Stimulated activated CD8-positive, alpha-beta memory T cell treated with anti-CD3 and anti-CD28 coated beads, Interleukin-4, amount 100 ng/mL, for 24 hours (primary cell): ENCODE measurements around the gene LRRC14B.
A peak's percentile ranks its signal among the peaks of the same experiment; 100 is the strongest.
"Not testable (repeated sequence)": the region's sequence is repeated elsewhere in the genome, so short reads cannot be mapped to it uniquely, and the experiment has no call there.

ENCODE experiments used
- DNase-seq: peaks from one replicate; pipeline ENCODE4 v3.0.0-alpha.2; 2020; ENCODE audit warnings: low read depth

LRRC14B gene

GRCh38 chr5:207599-207998 lies 16.3 kb downstream of the LRRC14B start:
- DNase-seq = no peak

GRCh38 chr5:208449-209114 lies 17.3 kb downstream of the LRRC14B start:
- DNase-seq = no peak

GRCh38 chr5:213803-214395 lies 22.6 kb downstream of the LRRC14B start:
- DNase-seq = no peak

GRCh38 chr5:215256-215655 lies 24.0 kb downstream of the LRRC14B start:
- not testable (repeated sequence) for DNase-seq

- DNase-seq = not testable (repeated sequence)
Measured at GRCh38 chr5:216076-216475, 24.8 kb downstream of the LRRC14B start.

GRCh38 chr5:217494-218456 lies 26.5 kb downstream of the LRRC14B start, which contains the start of the genes CCDC127 and SDHA:
Gene CCDC127 (minus strand): TSS chr5:218153. CDS start chr5:216849, 1,304 bp downstream.
Gene SDHA (plus strand): TSS chr5:218320. CDS start chr5:218356, 36 bp downstream.
- DNase-seq = peak; percentile 97

- DNase-seq = no peak
Measured at GRCh38 chr5:218457-219291, 27.4 kb downstream of the LRRC14B start.

- no peak for DNase-seq
Measured at GRCh38 chr5:219460-219863, 28.2 kb downstream of the LRRC14B start.

GRCh38 chr5:219991-220390 lies 28.7 kb downstream of the LRRC14B start:
- no peak for DNase-seq

GRCh38 chr5:222951-223715 lies 31.8 kb downstream of the LRRC14B start:
- DNase-seq = not testable (repeated sequence)

GRCh38 chr5:223791-224190 lies 32.5 kb downstream of the LRRC14B start:
- no peak for DNase-seq

- DNase-seq = no peak
Measured at GRCh38 chr5:225334-225733, 34.0 kb downstream of the LRRC14B start.

- not testable (repeated sequence) for DNase-seq
Measured at GRCh38 chr5:227375-227774, 36.1 kb downstream of the LRRC14B start.

- DNase-seq = no peak
Measured at GRCh38 chr5:228886-229285, 37.6 kb downstream of the LRRC14B start.

- DNase-seq = no peak
Measured at GRCh38 chr5:230711-231110, 39.4 kb downstream of the LRRC14B start.

GRCh38 chr5:231661-232060 lies 40.4 kb downstream of the LRRC14B start:
- no peak for DNase-seq

GRCh38 chr5:233426-233825 lies 42.1 kb downstream of the LRRC14B start:
- DNase-seq = not testable (repeated sequence)

- no peak for DNase-seq
Measured at GRCh38 chr5:234450-234849, 43.2 kb downstream of the LRRC14B start.

- not testable (repeated sequence) for DNase-seq
Measured at GRCh38 chr5:235527-235926, 44.2 kb downstream of the LRRC14B start.

- not testable (repeated sequence) for DNase-seq
Measured at GRCh38 chr5:237931-238330, 46.6 kb downstream of the LRRC14B start.

- DNase-seq = not testable (repeated sequence)
Measured at GRCh38 chr5:240550-240949, 49.3 kb downstream of the LRRC14B start.
